GM18951 (cell line): ENCODE results near the gene PHACTR1.

Source experiments
- POLR2A ChIP-seq: IDR thresholded peaks from 4 replicates; pipeline ENCODE4 v1.6.1; 2011; ENCODE audit warnings: mild to moderate bottlenecking; ENCODE audit not compliant: insufficient read length, insufficient read depth; ENCODE audit errors: extremely low read depth
- in situ Hi-C: fragments of 300-500 bp; cut with MboI; formaldehyde crosslinking; loops from one replicate; pipeline ENCODE4 v1.12.0; 2022; ENCODE audit warnings: low sequenced_read_pairs, mixed read lengths, inconsistent platforms; ENCODE audit not compliant: unreplicated experiment

PHACTR1 gene

DNA sequence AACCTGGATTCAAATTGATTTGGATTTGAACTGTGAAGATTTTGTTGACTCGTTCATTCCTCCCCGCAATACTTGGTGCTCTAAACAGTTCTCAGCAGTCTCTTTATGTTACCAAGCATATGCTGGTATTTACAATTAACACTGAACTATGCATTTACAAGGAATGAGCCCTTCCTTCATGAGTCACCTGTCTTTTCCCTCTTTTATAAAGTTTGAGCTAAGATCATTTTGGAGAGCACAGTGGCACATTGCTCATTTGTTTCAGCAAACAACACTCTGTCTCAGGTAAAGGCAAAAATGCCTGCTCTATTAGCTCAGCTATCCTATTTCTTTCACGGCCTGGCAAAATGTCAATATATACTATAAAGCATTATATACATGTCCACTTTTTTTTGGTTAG is 285.4 kb downstream of the PHACTR1 start:
- in situ Hi-C loops, result no loop called here
- no peak for TF ChIP-seq POLR2A

DNA sequence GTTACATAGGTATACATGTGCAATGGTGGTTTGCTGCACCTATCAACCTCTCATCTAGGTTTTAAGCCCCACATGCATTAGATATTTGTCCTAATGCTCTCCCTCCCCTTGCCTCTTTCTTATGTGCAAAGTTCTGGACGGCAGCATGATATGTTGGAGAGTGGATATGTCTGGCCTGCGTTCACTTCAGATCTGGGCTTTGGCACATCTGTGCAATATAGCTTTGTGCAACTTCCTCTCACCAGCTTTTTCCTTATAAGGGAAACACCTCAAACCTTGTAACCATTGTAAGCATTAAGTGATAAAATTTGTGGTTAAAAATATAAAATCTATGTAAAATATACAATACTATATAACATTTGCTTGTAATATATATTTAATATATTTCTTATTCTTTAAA is 288.0 kb downstream of the PHACTR1 start:
- in situ Hi-C loops, result no loop called here
- TF ChIP-seq POLR2A, result no peak

DNA sequence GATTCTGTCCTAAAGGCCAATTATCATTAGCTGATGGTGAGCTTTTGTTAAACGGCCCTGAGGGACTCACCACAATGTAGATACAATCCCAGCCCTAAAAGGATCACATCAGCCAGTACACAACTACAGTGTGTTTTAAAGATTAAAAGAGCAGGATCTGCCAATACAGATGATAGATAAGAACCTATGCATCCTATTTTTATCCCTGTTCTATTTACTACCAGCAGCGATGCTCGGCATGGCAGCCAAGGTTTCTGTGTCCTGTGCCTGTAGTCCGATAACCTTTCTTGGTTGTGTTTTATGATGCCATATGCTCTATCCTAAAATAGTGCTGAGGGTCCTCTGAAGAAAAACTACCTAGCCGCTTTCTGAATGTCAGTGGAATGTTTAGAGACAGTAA is 289.4 kb downstream of the PHACTR1 start:
- no peak for TF ChIP-seq POLR2A
- in situ Hi-C loops, result no loop called here

DNA sequence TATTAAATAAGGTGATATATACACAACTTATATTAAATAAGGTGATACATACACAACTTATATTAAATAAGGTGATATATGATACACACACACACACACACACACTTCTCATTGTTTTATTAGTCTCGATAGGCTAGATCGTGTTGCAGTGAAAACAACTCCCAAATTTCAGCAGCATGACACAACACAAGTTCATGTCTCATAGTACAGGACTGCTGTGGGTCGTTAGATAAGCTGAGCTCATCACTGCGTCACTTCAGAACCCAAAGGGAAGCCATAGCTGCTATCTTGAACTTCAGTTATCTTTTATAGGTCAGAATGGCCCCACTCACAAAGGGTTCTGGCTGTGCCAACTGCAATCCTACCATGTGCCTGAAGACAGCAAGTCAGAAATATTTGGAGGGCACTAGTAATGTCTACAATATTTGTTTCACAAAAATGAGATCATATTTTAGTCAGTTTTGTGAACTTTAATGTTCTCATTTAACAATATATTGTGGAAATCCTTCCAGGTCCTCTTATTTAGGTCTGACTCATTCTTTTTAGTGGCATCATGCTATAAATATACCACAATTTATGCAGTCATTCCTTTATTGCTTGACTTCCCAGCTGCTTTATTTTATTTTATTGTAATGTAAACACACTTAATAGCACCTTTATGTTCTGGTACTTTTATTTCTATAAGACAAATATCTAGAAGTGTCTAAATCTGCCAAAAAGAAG is 290.2 kb downstream of the PHACTR1 start:
- in situ Hi-C loops, result no loop called here
- TF ChIP-seq POLR2A, result no peak

DNA sequence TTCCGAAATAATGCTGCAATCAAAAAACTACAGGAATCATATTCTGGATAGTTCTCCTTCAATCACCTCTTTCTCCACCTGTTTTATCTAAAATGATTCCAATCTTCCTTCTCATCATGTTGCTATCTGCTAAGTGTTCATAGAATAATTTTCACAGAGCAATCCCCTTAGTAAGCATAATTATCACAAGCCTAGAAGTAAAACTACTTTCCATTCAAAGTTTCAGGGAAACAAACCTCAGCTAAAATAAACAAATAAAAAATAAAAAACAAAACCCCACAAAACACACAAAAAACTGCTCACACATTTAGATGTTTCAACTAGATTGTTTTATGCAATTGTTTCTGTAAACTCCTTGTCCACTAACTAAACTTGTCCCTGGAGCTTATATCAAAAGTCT is 291.2 kb downstream of the PHACTR1 start:
- no peak for TF ChIP-seq POLR2A
- in situ Hi-C loops, result no loop called here

DNA sequence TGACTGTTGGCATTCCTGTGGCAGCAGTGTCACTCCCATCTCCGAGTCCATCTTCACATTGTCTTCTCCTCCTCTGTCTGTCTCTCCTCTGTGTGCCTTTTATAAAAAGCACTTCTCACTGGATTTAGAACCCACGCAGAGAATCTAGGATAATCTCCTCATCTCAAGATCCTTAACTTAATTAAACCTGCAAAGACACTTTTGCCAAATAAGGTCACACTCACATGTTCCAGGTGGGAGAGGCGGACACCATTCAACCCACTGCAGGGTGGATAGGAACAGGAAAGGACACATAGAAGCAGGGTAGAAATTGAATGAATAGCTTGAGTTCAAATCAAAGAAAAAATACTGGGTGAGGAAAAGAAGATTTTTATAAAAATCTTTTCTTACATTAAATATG is 292.5 kb downstream of the PHACTR1 start:
- in situ Hi-C loops, result no loop called here
- no peak for TF ChIP-seq POLR2A

DNA sequence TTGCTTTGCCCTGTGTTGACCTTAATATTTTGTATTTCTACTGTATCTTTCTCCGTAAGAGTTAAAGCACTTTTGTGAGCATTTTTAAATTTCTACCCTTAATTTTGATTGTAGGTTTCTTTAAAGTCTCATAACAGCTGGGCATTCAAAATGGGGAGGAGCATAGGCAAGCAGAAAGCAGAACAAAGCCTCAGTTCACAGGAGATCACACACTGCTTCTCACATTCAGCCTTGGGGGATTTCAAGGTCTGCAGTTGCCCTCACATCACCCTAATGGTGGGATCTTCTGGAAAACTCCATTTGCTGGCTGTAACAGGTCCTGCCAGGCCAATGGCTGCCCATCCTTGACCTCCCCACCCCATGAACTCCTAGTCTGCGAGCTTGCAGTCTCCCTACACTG is 292.9 kb downstream of the PHACTR1 start:
- TF ChIP-seq POLR2A, result no peak
- in situ Hi-C loops, result no loop called here

DNA sequence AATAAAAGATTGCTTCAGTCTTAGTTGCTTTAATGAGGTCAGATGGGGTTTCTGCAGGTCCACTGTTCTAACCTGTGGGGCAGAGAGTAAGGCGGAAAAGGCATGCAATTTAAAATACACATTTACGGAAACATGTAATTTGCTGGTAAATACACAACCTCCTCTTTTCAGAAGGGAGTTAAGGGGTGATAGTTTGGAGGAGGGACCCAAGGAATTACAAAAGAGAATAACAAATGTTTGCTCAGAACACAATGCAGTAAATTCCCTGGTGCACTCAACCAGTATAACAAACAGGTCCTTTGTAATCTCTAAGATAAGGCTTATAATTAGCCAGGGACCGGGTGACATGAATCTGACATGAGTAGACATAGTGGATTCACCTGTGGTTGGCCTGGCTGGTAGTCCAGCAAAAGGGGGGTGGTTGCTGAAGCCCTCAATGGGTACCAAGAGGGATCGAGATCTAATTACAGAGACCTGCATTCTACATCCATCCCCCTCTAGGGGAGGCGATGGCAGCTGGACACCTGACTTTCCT is 295.1 kb downstream of the PHACTR1 start:
- no peak for TF ChIP-seq POLR2A
- in situ Hi-C loops, result no loop called here

DNA sequence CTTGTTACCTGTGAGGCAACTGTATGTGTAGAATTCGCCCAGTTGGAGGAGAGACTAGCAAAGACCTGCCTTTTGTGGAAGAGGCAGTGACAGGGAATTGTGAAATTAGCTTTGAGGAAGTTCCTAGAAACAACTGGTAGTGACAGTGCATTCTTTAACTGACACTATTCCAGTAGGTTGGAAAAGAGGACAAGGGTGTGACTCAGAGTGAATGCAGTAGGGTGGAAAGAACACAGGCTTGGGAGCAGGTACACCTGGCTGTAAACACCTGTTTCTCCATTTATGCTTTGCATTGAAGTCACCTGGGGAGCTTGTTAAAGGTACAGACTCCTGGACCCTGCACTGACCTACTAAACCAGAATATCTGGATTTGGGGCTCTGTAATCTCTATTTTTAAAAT is 295.7 kb downstream of the PHACTR1 start:
- in situ Hi-C loops, result no loop called here
- no peak for TF ChIP-seq POLR2A

DNA sequence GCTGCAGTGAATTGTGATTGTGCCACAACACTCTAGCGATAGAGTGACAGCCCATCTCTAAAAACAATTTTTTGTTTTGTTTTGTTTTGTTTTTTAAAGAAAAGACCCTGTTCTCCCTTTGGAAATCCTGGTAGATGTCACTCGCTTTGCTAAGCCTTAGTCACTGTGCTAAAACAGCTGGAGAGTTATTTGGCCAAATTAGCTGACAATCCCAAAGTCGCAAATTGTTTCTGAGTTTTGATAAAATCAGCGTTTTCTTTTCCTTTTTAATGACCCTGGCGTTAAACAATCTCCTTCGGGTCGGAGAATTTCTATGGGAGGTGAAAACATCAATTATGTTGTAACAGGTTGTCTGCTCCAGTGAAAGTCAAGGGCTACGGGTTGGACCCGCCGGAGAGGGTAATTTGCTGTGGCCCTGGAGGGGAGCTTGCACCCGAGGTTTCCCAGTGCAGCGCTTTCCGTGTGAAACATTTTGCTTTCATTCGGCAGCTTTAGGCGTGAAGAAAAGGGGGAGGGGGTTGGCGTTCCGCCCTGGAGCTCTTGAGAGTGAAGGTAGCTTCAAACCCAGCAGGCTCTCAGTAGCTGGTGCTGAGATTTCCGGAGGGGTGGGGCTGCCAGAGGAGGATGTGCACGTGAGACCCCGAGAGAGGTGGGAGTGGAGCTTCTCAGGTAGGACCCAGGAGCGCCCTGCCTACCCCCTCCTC is 296.6 kb downstream of the PHACTR1 start:
- TF ChIP-seq POLR2A, result no peak
- in situ Hi-C loops, result no loop called here

DNA sequence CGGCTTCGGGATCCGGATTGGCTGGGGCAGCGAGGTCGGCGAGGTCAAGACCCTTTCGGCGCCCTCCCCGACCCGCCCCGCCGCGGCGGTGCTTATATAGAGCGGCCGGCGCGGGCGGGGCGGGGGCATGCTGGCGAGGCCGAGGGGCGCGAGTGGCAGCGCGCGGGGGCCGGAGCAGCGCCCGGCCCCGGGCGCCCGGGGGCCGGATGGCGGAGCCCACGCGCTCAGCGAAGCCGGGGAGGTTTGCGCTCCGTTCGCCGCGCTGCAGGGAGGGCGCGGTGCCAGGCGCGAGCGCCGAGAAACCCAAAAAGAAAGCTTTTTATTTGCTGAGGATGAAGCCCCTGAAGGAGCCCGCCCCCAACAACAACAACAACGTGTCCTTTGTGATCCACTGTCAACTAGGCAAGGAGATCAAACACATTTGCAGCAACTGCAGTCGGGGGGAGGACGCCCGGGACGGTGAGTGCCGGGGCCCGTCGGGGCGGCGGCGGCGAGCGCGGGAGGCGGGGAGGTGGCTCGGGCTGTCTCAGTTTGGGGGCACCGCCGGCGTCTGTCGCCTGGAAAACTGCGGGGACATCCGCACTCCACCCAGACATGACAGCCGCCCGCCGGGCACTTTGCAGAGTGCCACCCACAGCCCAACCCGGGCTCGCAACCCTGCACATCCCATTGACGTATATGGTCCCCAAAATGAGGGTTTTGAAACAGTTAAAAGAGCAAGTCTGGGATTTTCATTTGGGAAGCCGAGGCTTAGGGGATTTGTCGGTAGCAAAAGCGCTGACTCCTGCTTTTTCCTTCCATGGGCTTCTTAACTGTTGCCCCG is 297.3 kb downstream of the PHACTR1 start:
- no peak for TF ChIP-seq POLR2A
- in situ Hi-C loops, result no loop called here

DNA sequence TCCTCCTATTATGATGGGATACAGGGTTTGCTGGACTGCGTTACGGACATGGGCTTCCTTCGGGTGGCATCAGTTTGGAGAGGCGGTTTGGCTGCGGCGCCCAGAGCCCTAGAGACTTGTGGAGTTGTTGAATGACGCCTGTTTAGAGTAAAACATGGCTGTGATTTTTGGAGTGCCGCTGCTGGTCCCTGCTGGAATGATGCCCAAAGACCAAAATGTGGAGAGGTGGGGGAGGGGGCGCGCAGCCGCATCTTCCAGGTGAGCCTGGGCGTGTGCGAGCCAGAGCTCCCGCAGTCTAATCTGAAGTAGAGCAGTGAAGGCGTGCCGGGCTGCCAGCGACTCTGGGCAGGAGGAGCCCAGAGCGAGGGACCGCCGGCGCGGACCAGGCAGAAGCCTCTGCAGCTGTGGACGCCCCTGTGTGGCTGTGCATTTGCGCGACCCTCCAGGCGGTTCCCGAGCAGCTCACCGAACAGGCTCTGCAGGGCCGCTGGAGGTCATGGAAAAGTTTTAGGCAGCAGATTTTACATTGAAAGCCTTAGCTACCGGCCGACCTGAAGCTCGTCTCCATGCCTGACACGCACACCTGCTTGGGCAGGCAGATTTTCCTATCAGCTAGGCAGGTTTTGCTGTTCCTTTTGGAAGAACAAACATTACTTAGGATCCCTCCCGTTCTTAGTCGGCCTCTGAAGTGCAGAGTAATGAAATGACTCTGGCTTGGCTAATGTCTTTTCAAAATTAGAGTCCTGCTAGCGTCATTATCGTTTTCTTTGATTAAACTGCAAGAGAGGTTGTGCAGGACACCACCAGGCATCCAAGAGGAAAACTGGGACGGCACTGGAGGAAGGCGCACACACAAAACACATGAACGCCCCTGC is 298.2 kb downstream of the PHACTR1 start:
- in situ Hi-C loops, result no loop called here
- TF ChIP-seq POLR2A, result no peak

DNA sequence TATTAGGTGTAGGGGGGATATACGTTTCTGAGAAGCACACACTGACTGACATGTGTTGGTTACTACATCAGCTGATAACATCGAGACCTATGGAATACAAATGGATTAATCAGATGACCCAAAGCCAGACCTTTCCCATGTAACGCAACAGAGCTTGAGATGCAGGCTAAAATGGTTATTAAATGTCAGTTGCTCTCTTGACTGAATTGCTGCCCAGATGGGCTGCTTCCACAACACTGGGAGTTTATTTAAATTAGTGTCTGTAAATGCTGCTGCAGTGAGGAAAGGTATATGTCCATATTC is 298.8 kb downstream of the PHACTR1 start:
- TF ChIP-seq POLR2A, result no peak
- in situ Hi-C loops, result no loop called here
